SK-N-SH treated with all-trans-retinoic acid at 6 μM for 48 hours (cell line): ENCODE data around the gene NKD1.

ENCODE experiments used
- ATAC-seq: fragments of 200-7000 bp; cut with Tn5 transposase; 3 replicates; pipeline ENCODE4 v1.9.1; 2020; ENCODE audit warnings: mild to moderate bottlenecking, moderate library complexity
- ARNTL ChIP-seq: fragments of 450-650 bp; formaldehyde crosslinking; IDR thresholded peaks from 2 replicates; pipeline ENCODE4 v1.5.0; 2020; ENCODE audit warnings: low read depth, mild to moderate bottlenecking, moderate library complexity, borderline replicate concordance
- BACH2 ChIP-seq: fragments of 250-450 bp; sonication (Bioruptor Pico); IDR thresholded peaks from 2 replicates; pipeline ENCODE4 v1.9.0; 2021; ENCODE audit warnings: mild to moderate bottlenecking, borderline replicate concordance
- CREB5 ChIP-seq: fragments of 250-450 bp; sonication (Bioruptor Pico); IDR thresholded peaks from 2 replicates; pipeline ENCODE4 v1.5.1; 2020; ENCODE audit warnings: low read depth, mild to moderate bottlenecking, moderate library complexity
- CSRNP3 ChIP-seq: fragments of 250-450 bp; sonication (Bioruptor Pico); IDR thresholded peaks from 2 replicates; pipeline ENCODE4 v1.5.1; 2021; ENCODE audit warnings: mild to moderate bottlenecking, moderate library complexity
- ESRRG ChIP-seq: fragments of 250-450 bp; sonication (Bioruptor Pico); IDR thresholded peaks from 2 replicates; pipeline ENCODE4 v1.6.1; 2021; ENCODE audit warnings: mild to moderate bottlenecking
- GLIS3 ChIP-seq: fragments of 250-450 bp; sonication (Bioruptor Pico); IDR thresholded peaks from 2 replicates; pipeline ENCODE4 v1.5.0; 2020; ENCODE audit warnings: mild to moderate bottlenecking, moderate library complexity
- OSR1 ChIP-seq: fragments of 250-450 bp; sonication (Bioruptor Pico); IDR thresholded peaks from 2 replicates; pipeline ENCODE4 v1.8.0; 2022; ENCODE audit warnings: moderate library complexity, mild to moderate bottlenecking, inconsistent platforms
- PATZ1 ChIP-seq: fragments of 250-450 bp; sonication (Bioruptor Pico); IDR thresholded peaks from 2 replicates; pipeline ENCODE4 v1.8.0; 2020; ENCODE audit warnings: mild to moderate bottlenecking, moderate library complexity, borderline replicate concordance
- POU6F1 ChIP-seq: fragments of 250-450 bp; sonication (Bioruptor Pico); IDR thresholded peaks from 2 replicates; pipeline ENCODE4 v1.8.0; 2021; ENCODE audit warnings: low read depth, mild to moderate bottlenecking, moderate library complexity, borderline replicate concordance
- PPARA ChIP-seq: fragments of 250-450 bp; sonication (Bioruptor Pico); IDR thresholded peaks from 2 replicates; pipeline ENCODE4 v1.5.0; 2020; ENCODE audit warnings: mild to moderate bottlenecking, borderline replicate concordance
- RARB ChIP-seq: fragments of 250-450 bp; sonication (Bioruptor Pico); IDR thresholded peaks from 2 replicates; pipeline ENCODE4 v1.8.0; 2021; ENCODE audit warnings: mild to moderate bottlenecking, moderate library complexity
- SNAI2 ChIP-seq: fragments of 250-450 bp; sonication (Bioruptor Pico); IDR thresholded peaks from 2 replicates; pipeline ENCODE4 v1.5.0; 2020; ENCODE audit warnings: mild to moderate bottlenecking, moderate library complexity
- TSHZ2 ChIP-seq: fragments of 250-450 bp; sonication (Bioruptor Pico); IDR thresholded peaks from 2 replicates; pipeline ENCODE4 v1.5.0; 2020; ENCODE audit warnings: mild to moderate bottlenecking, moderate library complexity
- ZC3H10 ChIP-seq: fragments of 250-450 bp; sonication (Bioruptor Pico); IDR thresholded peaks from 2 replicates; pipeline ENCODE4 v1.5.1; 2021; ENCODE audit warnings: mild to moderate bottlenecking, moderate library complexity
- ZFP3 ChIP-seq: fragments of 250-450 bp; sonication (Bioruptor Pico); IDR thresholded peaks from 2 replicates; pipeline ENCODE4 v1.5.0; 2020; ENCODE audit warnings: mild to moderate bottlenecking, moderate library complexity
- ZFP30 ChIP-seq: fragments of 450-650 bp; formaldehyde crosslinking; IDR thresholded peaks from 2 replicates; pipeline ENCODE4 v1.5.0; 2022; ENCODE audit warnings: mild to moderate bottlenecking, moderate library complexity
- ZNF70 ChIP-seq: fragments of 450-650 bp; formaldehyde crosslinking; IDR thresholded peaks from 2 replicates; pipeline ENCODE4 v1.5.0; 2020; ENCODE audit warnings: mild to moderate bottlenecking, moderate library complexity
- ZNF8 ChIP-seq: fragments of 450-650 bp; formaldehyde crosslinking; IDR thresholded peaks from 2 replicates; pipeline ENCODE4 v1.5.0; 2020; ENCODE audit warnings: mild to moderate bottlenecking, moderate library complexity

The NKD1 gene

GRCh38 chr16:50550035-50550434 is 1.8 kb downstream of the NKD1 start:
- no peak for TF ChIP-seq ESRRG (CRISPR knock-in tag)
- TF ChIP-seq TSHZ2 (CRISPR knock-in tag) = no peak
- TF ChIP-seq CREB5 = no peak
- no peak for TF ChIP-seq BACH2 (CRISPR knock-in tag)
- TF ChIP-seq ZNF70 (CRISPR knock-in tag) = no peak
- TF ChIP-seq ARNTL (CRISPR knock-in tag) = no peak

GRCh38 chr16:50550866-50551641 is 2.9 kb downstream of the NKD1 start:
- ATAC-seq = no peak
- TF ChIP-seq CSRNP3 (CRISPR knock-in tag) (no peak), OSR1 (CRISPR knock-in tag) (no peak), POU6F1 (CRISPR knock-in tag) (no peak), ZC3H10 (CRISPR knock-in tag) (no peak), ZNF8 (no peak), ZFP30 (CRISPR knock-in tag) (no peak), TSHZ2 (CRISPR knock-in tag) (no peak), ARNTL (CRISPR knock-in tag) (no peak), PATZ1 (CRISPR knock-in tag) (no peak)

More at GRCh38 chr16:50550035-50550434, 1.8 kb downstream of the NKD1 start:
- no peak for ATAC-seq

GRCh38 chr16:50552476-50553101 is 4.4 kb downstream of the NKD1 start:
- no peak for ATAC-seq
- TF ChIP-seq POU6F1 (CRISPR knock-in tag) = no peak
- TF ChIP-seq ARNTL (CRISPR knock-in tag) = no peak
- TF ChIP-seq ZFP3 (CRISPR knock-in tag) = no peak
- TF ChIP-seq ZNF70 (CRISPR knock-in tag) = no peak
- no peak for TF ChIP-seq PPARA (CRISPR knock-in tag)
- no peak for TF ChIP-seq CREB5
- no peak for TF ChIP-seq GLIS3
- no peak for TF ChIP-seq SNAI2 (CRISPR knock-in tag)
- TF ChIP-seq ZNF8 = no peak
- no peak for TF ChIP-seq RARB (CRISPR knock-in tag)
- TF ChIP-seq CSRNP3 (CRISPR knock-in tag) = no peak
